ENCODE data around the gene MYEF2.

The MYEF2 gene

DNA sequence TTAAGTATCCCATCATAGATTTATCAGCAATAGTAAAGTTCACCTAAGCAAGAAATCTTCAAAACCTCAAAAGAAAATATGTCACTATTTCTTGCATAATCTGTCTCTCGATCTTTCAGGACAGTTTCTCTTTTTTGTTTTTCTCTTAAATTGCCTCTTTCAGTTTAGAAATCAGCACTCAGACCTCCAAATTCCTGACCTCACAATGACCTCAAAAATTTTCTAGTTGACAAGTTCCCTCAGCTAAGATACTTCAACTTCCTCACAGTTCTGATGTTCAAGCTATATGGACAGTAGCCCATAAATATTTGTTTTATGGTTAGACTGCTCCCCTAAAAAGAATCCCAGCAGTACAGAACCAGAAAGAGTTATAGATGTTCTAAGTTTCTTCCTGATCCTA, 33.2 kb downstream of the MYEF2 start:
- no peak for DNase-seq (ENCODE audit: low spot score)

DNA sequence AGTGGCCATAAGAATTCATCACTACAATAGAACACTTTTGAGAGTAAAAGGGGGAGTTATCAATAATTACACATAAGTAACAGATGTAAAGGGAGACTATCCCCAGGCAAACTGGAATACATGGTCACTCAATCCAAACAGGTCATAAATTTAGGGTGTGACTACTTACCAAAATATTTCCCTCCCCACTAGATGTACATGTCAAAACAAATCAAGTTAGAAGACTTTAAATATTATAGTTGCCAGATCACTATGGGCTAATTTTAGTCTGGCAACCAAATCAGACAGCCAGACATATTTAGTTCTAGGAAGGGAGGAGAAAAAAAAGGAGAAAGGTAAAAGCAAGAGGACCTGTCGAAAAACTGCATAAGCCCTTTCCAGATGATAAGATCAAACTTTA, 34.2 kb downstream of the MYEF2 start:
- no peak for DNase-seq (ENCODE audit: low spot score)

DNA sequence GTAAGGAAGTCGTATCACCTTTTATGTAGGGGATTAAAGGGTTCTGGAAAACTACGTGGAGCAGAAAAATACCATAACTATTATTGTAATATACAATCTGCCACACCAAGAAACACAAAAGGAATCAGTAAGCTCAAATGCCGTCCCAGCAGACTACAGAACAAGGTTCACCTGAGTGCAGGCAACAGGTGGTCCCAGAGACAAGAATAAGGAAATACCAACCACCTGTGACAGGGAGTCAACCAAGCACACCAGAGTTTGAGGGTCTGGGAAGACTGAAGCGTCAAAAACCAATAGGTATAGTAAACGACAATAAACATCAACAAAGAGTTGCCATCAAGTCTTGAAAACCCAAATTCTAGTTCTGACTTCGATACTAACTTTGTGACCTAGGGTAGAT, 45.2 kb downstream of the MYEF2 start:
- DNase-seq (ENCODE audit: low spot score), result no peak

DNA sequence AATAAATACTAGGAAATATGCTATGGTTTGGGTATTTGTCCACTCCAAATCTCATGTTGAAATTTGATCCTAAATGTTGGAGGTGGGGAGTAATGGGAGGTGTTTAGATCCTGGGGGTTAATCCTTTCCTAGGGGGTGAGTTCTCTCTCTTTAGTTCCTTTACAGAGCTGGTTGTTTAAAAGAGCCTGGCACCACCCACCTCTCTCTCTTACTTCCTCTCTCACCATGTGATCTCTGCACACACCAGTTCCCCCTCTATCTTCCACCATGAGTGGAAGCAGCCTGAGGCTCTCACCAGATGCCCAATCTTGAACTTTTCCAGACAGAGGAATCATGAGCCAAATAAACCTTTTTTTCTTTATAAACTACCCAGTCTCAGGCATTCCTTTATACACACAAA, 46.8 kb downstream of the MYEF2 start:
- DNase-seq (ENCODE audit: low spot score), result no peak

DNA sequence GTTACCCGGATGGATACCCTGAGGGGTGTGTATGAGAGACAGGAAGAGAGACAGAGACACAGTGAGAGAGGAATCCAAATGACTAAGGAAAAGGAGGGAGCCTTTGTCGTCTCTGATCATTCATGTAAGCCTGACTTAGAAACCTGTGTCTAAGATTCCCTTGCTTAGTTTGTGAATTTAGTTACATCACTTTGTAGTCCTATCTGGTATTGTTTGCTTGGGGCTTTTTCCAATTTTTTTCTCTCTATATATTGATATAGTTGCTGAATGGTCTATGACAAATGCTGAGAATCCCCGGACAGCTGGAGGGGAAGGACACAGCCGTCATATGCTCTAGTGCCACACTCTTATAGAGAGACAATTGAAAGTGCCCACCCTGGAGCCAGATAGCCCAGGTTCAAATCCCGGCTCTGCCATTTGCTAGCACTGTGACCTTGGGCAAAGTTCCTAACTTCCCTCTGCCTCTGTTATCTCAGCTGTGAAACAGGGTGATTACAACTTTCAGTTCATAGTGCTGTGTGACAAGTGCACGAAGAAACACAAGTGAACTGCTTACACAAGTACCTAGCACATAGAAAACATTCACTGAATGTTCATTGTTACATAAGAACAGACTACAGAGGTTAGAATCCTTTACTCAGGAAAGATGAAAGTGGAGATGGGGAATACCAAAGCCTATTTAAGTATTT, 51.3 kb downstream of the MYEF2 start:
- DNase-seq (ENCODE audit: low spot score), result no peak

DNA sequence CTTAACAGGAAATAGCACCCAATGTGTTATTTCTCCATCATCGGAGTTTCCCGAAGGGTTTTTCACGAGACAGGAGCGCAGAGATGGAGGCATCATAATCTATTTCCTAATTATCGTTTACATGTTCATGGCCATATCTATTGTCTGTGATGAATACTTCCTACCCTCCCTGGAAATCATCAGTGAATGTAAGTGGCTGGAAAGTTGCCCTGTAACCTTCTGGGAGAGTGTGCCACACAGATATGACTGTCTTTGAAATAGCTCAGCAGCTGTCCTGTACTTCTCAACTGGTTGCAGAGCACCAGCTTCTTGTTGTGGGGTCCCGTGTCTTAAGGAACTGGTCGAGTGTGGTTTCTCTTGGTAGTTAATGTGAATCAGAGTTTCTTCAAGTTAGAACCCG, 56.2 kb downstream of the MYEF2 start:
- DNase-seq (ENCODE audit: low spot score), result no peak

DNA sequence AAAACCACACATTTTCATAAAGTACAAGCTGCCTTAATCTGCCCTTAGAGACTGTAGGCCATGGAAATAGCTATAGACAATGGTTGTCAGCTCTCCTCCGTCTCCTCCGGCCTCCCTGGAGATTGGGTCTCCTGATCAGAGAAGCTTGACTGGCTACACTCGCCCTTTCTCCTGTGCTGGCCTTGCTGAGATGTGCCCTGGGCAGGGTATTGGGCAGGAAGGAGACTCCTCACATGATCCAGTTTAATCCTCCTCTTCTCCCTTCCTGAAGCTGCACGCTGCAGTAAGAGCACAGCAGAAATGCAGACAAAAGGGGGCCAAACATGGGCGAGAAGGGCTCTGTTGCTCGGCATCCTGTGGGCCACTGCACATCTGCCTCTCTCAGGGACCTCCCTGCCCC, 57.4 kb downstream of the MYEF2 start, which contains the start of gene SLC24A5:
TSS of gene SLC24A5 (plus strand) at position 246 of the 400 bp plus-strand sequence. CDS start at position 301, 55 bp downstream.
- DNase-seq (ENCODE audit: low spot score), result no peak

DNA sequence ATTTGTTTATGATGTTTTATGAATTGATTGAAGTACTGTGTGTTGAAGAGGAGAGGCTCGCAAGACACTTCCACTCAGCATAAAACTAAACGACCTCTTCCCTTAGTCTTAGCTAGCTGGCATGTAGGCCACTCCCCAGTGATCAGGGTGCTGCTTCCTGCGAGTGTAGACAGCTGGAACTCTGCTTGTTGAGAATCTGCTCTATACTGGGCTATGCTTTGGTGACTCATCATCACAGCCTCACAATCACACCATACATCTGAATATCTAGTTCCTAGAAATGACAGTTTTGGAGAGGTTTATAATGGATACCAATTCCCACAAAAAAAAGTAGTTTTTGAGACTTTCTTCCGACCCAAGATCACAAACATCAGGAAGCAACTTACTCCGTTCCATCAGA, 58.8 kb downstream of the MYEF2 start:
- DNase-seq (ENCODE audit: low spot score), result no peak

DNA sequence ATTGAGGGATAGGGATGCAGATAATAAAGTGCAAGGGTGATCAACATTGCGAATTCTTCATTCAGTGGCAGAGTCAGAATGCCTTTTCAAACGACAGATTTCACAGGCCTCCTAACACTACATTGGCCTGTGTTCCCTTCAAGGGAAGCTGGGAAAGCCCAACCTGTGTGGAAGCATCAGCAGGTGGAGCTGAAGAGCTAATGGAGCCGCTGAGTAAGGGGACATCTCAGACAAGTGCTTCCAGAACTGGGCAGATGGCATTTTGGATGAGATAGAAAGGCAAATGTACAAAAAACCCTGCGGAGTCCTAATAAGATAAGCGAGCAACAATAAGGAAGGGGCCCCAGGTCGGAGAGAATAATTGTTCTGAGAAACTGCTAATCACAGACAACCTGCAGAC, 65.9 kb downstream of the MYEF2 start:
- DNase-seq (ENCODE audit: low spot score), result no peak

DNA sequence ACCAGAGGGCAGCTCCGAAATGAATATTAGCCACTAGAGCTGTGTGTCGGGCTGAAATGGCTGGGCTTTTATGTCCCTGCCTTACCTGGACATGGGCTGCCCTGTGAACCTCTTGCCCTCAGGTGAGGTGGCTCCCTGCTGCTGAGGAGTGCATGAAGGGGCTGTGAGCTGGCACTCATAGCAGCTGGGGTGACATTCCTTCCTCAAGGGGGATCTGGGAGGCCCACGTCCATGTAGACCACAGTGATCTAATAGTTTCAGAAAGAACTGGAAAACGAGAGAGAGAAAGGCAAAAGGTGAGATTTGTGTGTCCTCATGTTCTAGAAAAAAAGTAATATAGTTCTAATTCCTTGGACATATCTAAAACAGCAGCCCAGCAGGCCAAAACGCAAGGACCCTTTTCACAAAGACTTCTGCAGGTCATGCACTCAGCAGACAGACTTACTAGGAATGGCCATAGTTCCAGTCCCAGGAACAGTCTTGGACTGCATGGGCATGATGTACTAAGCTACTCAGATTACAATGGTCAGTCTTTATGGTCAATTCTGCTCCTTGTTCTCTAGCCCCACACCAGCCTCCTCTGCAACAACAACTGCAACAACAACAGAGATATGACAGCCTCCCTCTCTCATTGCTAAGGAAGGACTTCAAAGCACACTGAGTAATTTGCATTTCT, 68.1 kb downstream of the MYEF2 start:
- no peak for DNase-seq (ENCODE audit: low spot score)

DNA sequence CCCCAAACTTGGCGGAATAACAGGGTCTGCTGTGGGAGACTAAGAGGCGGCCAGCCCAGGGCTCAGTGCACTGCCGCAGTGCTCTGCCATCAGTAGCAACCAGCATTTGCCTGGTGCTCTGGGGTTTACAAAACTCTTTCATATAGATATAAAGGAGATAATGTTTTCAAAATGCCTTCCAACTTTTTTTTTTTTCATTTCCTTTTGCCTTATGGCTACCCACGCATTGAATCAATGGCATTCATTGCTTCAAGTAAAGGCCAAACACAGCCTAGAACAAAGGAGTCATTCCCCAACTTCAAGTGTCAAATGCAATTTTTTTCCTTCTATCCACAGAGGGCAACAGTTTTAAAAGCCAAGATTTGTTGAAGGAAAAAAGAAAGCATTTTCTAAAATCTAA, 68.9 kb downstream of the MYEF2 start:
- DNase-seq (ENCODE audit: low spot score), result no peak

DNA sequence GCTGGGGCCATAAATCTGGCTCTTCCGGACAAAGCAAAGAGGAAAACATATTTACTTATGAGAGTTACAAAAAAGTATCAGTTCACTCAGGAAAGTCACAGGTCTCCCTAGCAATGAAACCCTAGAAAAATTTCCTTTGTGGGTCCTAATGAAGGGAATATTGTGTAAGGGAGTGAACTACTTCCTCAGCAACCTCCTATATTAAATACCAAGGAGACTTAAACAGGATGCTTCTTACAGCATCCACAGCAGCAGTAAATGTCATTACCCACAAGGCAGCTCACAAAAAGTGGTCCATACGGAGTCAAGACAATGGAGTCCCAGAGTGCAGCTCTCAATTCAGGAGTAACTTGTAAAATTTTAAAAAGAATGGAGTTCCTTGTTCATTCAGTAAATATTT, 72.2 kb downstream of the MYEF2 start:
- no peak for DNase-seq (ENCODE audit: low spot score)

DNA sequence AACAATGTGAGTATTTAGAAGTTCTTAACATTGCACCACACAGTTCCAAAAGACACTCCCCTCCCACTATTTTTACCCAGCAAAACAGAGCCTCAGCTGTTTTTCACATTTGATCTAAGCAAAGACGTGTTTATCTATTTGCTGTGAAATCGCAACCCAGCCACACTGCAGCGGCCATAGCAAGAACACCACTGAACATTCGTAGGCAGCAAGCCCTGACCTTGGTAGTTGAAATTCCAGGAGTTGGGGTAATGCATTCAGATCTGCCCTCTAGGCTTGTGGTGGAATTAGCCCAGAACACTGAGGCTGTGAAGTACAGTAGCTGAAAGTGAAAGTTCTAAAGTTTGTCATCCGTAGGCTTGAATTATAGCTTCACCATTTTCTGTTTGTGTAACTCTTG, 74.4 kb downstream of the MYEF2 start:
- no peak for DNase-seq (ENCODE audit: low spot score)

DNA sequence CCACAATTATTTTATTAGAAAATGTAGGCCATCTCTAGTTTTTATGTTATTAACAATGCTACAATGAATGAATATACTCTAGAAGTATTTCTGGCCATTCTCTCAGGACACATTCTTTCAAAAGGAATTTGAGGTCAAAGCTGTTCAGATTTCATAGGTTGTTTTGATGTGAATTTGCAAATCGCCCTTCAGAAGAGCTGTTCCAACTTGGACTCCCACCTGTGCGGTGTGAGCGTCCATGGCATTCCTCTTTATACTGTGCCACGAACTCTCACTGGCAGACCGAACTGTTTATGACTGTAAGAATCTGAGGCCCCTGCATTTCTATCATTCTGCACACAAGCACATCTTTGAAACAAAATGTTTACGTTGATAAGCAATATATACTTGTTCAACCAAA, 75.9 kb downstream of the MYEF2 start:
- DNase-seq (ENCODE audit: low spot score), result no peak

DNA sequence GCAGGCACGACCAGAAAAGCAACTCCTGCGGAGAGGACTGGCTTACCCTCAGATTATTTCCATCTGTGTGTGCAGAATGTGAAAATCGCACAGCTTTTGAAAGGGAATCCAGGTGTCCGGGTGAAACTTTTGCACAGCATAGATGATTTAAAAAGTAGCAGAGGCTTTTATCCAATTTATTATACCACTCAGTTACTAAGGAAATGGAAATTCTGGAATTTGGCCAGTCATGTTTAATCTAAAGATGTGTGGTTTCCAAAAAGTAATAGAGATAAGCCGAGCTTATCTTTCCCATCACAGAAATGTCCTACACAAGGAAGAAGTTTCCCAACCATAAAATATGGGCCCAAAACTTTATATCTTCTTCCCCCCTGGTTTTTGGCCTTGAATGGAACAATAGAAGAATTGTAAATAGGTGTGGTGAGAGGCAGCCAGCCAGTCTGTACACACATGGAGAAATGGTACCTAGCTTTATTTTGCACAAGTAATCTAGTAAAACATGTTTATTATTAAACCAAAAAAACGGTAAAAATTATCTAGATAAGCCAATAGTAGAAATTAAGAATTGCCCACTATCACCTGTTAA, 76.6 kb downstream of the MYEF2 start:
- DNase-seq (ENCODE audit: low spot score), result no peak

DNA sequence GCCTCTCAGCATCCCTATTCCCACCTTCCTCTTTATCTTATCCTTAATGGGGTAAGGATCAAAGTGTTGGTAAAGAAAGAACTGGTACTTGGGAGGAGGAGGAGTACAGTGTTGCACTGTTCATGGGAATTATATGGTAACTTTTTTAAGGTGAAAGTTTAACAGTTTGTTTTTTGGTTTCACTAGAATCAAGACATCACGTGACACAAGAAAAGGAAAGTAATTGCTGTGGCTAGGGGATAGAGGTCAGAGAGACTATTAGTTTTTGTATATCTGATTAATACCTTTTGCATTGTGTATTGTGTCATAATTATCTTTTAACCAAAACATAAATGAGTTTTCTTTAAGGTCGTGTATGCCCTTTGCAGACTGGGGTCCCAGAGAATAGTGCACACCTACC, 80.8 kb downstream of the MYEF2 start:
- no peak for DNase-seq (ENCODE audit: low spot score)

DNA sequence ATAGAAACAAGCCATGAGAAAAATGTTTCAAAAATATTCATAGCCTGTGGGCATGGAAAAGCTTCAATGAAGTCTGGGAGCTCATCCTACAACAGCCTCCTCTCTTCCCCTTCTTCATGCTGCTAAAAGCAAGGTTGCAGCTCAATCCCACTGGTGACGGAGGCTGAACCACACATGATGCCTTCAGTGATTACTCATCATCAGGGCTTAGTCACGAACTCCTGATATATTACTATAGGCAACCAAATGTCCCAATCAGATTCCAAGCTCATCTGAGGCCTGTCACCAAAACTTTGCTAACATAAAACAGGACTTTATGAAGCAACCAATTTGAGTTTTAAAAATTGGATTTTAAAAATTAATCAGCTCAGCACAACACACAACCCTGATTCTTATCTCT, 81.3 kb downstream of the MYEF2 start:
- DNase-seq (ENCODE audit: low spot score), result no peak

DNA sequence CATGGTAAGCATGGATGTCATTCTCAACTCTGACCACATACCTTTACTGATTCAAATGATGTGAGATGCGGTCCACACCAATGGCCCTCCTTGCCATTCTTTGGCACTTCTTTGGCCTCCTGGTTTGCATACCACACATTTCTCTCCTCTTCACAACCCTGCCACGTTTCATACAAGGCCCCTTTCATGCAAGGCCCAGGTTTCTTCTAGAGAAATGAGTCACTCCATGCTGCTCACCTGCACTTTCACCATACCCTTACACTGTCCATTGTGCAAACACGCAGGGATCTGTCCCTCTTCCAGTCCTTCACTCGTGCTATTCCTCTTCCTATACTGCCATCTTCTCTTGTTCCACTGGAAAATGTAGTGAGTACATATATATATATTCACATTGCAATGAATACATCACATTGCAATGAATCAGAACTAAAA, 81.7 kb downstream of the MYEF2 start:
- no peak for DNase-seq (ENCODE audit: low spot score)

DNA sequence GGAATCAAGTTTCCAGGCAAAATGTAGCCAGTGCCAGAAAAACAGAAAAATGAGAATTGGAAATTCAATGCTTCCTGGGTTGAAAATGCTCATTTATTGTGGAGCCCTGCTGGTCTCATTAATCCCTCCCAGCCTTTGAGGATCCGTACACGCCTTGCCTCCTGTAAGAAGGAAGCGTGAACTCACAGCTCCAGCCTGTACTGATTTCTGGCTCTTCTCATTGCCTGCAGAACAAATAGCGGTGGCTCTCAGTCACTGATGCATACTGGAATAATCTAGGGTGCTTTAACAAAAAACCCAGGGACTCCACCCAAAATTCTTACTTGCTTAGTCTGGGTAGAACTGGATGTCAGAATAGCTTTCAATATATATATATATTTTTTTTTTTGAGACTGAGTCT, 86.6 kb downstream of the MYEF2 start:
- no peak for DNase-seq (ENCODE audit: low spot score)

DNA sequence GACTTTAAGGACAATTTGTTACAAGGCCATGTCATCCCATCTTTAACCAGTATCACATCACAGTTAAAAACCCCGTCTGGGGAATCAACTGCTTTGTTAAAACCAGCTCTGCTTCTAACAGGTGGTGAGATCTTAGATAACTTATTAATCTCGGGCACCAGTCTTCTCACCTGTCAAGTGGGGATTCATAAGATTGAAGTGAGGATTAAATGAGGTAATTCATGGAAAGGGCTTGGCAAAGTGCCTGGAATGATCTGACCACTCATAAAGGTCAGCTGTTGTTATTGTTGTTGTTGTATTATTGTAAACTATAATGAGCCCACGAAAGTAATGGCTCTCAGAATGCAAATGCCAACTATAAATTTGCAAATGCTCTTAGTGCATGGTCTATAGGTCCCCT, 87.4 kb downstream of the MYEF2 start:
- no peak for DNase-seq (ENCODE audit: low spot score)

DNA sequence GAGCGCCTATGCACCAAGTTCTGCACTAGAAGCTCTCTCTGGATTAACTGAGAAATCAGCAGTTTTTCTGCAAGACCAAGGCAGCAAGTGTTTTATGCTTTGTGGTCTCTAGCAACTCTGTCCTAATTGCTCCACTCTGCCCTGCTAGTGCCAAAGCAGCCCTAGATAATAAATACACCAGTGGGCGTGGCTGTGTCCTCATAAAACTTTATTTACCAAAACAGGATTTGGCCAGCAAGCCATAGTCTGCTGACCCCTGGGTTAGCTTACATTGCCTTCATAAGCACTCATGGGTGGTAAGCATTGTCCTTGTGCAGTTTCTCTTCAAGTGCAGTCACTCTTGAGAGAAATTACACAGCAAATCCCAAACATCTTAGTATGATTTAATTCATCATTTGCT, 88.0 kb downstream of the MYEF2 start:
- DNase-seq (ENCODE audit: low spot score), result no peak

DNA sequence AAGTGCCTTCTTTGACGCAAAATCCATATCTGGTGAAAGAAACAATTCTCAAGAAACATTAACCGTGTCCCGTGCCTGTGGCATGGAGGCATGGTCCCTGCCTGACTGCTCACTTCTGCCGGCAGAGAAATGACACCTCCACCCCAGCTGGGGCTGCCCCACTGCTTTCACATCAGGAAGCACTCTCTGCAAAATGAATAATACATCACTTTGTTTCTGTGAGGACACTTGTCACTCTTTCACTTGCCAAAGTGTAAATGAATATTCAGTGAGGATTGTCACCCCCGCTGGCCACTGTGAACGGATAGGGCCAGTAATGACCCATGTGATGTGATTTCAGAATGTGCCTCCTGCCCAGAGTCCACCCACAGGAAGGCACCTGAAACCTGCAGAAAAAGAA, 88.4 kb downstream of the MYEF2 start:
- no peak for DNase-seq (ENCODE audit: low spot score)

DNA sequence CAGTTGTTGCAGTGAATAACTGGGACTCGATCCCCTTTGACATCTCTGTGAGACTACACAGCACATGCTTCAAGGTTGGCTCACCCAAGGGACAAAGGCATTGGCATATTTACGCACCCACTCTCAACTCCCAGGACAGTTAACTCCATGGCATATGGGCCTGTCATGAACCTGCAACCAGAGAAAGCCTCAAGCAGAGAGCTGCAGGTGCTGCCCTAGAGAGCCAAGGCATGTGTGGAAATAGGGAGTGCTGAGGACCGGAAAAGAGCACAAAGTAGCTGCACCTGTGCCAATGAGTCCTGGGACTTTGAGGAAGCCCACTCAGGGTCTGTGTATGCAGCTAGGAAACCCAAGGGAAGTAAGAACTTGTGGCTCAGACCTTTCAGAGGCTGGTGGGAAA, 90.3 kb downstream of the MYEF2 start:
- no peak for DNase-seq (ENCODE audit: low spot score)

DNA sequence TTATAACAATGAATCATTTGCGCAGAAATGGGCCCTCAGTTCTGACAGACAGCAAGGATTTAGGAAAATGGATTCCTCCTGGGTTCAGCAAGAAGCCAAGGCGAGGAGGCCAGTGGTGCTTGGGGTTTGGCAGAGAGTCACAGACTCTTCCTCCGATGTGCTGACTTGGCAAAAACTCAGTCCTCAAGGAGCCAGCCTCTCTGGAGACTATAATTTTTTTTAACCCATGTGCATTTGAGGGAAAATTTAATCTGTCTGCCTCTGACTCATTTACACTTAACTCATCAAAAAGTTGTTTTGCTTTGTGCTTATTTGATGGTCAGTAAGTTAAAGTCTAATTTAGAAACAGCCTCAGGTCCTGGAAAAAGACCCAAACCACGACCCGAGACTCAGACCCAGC, 91.5 kb downstream of the MYEF2 start:
- no peak for DNase-seq (ENCODE audit: low spot score)

Data from activated CD4-positive, alpha-beta T cell treated with anti-CD3 and anti-CD28 coated beads, Interleukin-2, Interleukin-4, amounts not matched to agents 100 ng/mL and 50 ng/mL, durations not matched to agents 16 hours and 8 hours (primary cell).